Esophagus (tissue), 2 donors: Measurements from ENCODE around the gene IFT172. TPM values are rescaled to one million over a fixed set of nuclear protein-coding genes. Genes with fewer than 3 reads are reported as not detected.

Experiments
- H3K27ac ChIP-seq, 2 donors: one replicate each; pipeline ENCODE4 v1.5.1; 2013; ENCODE audit warnings: low read depth in 2 of 2, mild to moderate bottlenecking in 2 of 2, inconsistent platforms in 1 of 2, low read length in 1 of 2, moderate library complexity in 1 of 2
- H3K27me3 ChIP-seq, 2 donors: one replicate each; pipeline ENCODE4 v1.6.1; 2013; ENCODE audit warnings: low read length in 2 of 2, control low read depth in 1 of 2, mild to moderate bottlenecking in 1 of 2; ENCODE audit not compliant: insufficient read depth in 2 of 2, control insufficient read depth in 1 of 2
- H3K36me3 ChIP-seq, 2 donors: one replicate each; pipeline ENCODE4 v1.6.1; 2013; ENCODE audit warnings: low read length in 1 of 2; ENCODE audit not compliant: control insufficient read depth in 2 of 2, insufficient read depth in 2 of 2
- H3K4me1 ChIP-seq, 2 donors: one replicate each; pipeline ENCODE4 v1.6.1; 2013; ENCODE audit warnings: low read length in 1 of 2; ENCODE audit not compliant: control insufficient read depth in 2 of 2, insufficient read depth in 2 of 2
- H3K4me3 ChIP-seq, 2 donors: one replicate each; pipeline ENCODE4 v1.5.1; 2013; ENCODE audit warnings: low read length in 2 of 2, mild to moderate bottlenecking in 2 of 2, low read depth in 1 of 2, moderate library complexity in 1 of 2
- H3K9me3 ChIP-seq, 2 donors: one replicate each; pipeline ENCODE4 v1.6.1; 2013; ENCODE audit warnings: mild to moderate bottlenecking in 2 of 2, low read depth in 1 of 2, low read length in 1 of 2, moderate library complexity in 1 of 2; ENCODE audit not compliant: control insufficient read depth in 2 of 2, insufficient read depth in 1 of 2
- WGBS, 2 donors: extraction: QIAGEN DNeasy Blood & Tissue Kit; methylation state at CpG; one replicate each; pipeline ENCODE4 v1.1.7; 2013; 5-methylcytosine and 5-hydroxymethylcytosine counted together
- polyA plus RNA-seq, 2 donors: library from polyadenylated mRNA; stranded (reverse); fragments of 200-250 nt; gene quantifications; one replicate each; pipeline ENCODE4 v1.2.3, GENCODE V29; 2013
- donor health status: healthy with polysubstance abuse.
- donor health status: Bipolar disorder and iron deficiency.

The IFT172 gene
- polyA plus RNA-seq, 2 donors = 12.8 to 27.5 TPM

- no peak overlapping the region for H3K27ac ChIP-seq
- H3K4me3 ChIP-seq = no peak overlapping the region
- H3K36me3 ChIP-seq = no peaks in the 10 kb centered on the region
- H3K9me3 ChIP-seq = no peaks in the 10 kb centered on the region
- no peaks in the 10 kb centered on the region for H3K27me3 ChIP-seq
- H3K4me1 ChIP-seq = no peaks in the 10 kb centered on the region
These were observed 68.5 kb downstream of the IFT172 start for GRCh38 chr2:27420996-27421395.

DNA sequence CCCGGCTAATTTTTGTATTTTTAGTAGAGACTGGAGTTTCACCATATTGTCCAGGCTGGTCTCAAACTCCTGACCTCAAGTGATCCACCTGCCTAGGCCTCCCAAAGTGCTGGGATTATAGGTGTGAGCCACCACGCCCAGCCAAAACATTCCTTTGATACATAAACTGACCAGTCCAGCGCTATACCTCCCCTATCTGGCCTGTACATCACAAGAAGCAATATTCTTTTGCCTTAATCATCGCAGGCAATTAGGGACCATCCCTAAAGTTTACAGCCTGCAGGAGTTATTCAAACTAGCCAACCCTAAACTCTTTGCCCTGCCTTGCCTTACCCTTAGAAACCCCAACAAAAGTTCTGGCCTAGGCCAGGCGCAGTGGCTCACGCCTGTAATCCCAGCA lies 73.4 kb downstream of the IFT172 start:
- H3K9me3 ChIP-seq = no peaks in the 10 kb centered on the region
- 94 to 95% methylated on average over 6 of the region's 6 CpGs for WGBS, 2 donors
- no peaks in the 10 kb centered on the region for H3K36me3 ChIP-seq
- H3K4me3 ChIP-seq = no peak overlapping the region
- H3K27me3 ChIP-seq = no peaks in the 10 kb centered on the region
- no peaks in the 10 kb centered on the region for H3K4me1 ChIP-seq
- H3K27ac ChIP-seq = no peak overlapping the region

DNA sequence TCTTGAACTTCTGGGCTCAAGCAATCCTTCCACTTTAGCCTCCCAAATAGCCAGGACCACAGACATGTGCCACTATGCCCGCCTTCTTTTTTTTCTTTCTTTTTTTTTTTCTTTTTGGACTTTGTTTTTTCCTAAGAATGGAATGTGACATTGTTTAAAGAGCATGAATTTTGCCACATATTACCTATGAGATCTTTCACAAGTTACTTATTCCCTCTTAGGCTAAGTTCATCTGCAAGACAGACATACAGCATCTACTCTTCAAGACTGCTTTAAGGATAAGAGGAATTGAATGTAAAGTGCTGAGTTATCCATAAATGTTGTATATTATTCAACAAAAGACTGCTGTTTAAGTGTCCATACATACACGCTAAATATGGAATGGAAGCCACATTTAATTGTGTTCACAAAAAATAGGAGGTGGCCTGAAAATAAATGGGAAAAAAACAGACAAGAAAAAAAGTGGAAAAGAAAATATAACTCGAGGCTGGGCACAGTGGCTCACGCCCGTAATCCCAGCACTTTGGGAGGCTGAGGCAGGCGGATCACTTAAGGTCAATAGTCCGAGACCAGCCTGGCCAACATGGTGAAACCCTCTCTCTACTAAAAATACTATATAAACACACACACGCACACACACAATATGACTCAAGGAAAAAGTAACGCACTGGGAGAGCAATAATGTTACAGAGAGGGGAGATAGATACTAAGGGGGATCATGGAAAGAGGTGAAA lies 77.0 kb downstream of the IFT172 start:
- Histone ChIP-seq H3K9me3 (no peaks in the 10 kb centered on the region), H3K27me3 (no peaks in the 10 kb centered on the region), H3K36me3 (no peaks in the 10 kb centered on the region), H3K27ac (no peak overlapping the region), H3K4me3 (no peak overlapping the region), H3K4me1 (peaks cover 0 to 2% of the 10 kb centered on the region in 2 donors)
- 87 to 88% methylated on average over 9 of the region's 9 CpGs for WGBS, 2 donors

DNA sequence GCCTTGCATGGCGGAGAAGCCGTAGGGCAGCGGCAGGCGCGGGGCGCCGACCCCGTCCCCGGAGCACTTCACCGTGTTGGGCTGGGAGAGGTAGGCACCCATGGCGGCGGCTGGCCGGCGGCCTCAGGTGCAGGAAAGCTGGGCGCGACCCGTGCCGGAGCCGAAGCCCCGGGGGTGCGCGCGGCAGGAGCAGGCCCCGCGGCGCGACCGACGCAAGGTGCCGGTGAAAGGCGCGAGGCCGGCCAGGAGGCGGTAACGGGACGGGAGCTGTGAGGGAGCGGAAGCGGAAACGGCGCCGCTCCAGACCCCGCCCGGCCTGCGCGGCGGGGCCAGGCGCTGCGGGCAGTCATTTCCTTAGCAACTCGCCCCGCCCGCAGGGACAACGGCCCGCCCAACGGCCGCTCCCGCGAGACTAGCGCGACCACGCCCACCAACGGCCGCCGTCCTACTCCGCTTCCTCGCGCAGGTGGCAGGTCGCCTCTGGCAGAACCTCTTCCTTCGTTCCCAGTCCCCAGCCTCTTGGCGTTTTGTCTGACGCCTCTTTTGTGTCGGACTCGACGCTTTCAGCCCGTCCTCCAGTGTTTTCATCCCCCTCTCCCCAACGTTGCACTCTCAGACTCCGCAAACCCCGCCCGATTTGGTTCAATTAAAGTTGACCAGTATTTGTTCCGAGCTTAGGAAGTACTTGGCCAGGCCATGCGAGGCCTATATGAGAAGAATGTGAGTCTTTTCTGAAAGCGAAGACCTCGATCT lies 80.0 kb downstream of the IFT172 start, which contains the start of gene PPM1G:
PPM1G (minus strand) TSS at position 271 of the 753 bp plus-strand sequence; CDS start at position 102, 169 bp downstream.
- 1% methylated on average over 48 to 82 of the region's 82 CpGs for WGBS, 2 donors
- Histone ChIP-seq H3K4me1 (peaks cover 0 to 2% of the 10 kb centered on the region in 2 donors), H3K4me3 (peak within 1 kb of the TSS; percentile 85 to 90), H3K9me3 (no peaks in the 10 kb centered on the region), H3K27me3 (no peaks in the 10 kb centered on the region), H3K27ac (peak within 1 kb of the TSS; percentile 86 to 92), H3K36me3 (no peaks in the 10 kb centered on the region)

DNA sequence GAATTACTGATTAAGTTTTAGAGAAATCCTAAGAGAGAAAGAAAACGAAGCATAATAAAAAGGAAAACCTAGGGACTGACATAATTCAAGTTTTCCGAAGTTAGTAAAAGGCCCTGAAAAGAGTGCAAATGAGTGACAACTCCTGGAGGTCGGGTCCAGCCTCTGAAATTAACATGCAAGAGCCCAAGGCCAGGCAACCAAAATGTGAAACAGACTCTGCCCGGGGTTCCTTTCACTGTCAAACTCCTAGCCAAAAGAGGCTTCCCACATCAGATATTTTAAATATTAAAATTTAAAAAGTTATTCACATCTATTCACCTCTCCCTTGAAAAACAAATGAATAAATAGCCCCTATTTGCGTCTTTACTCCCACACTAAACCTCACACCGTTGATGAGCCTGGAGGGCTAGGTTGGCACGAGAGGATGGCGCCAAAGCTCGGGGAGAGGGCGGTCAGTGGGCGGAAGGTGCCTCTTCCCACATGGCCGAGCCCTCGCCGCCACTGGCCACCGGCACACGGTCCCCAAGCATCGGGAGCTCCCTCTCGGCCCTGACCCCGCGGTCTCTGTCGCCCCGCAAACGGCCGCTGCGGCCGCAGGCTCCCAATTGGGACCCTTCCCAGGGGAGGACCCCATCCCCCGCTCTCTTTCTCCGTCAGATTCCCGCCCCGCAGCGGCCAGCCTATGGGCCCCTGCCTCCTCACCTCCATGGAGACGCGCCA lies 80.8 kb downstream of the IFT172 start:
- WGBS, 2 donors = 0 to 1% methylated on average over 33 of the region's 33 CpGs
- Histone ChIP-seq H3K27me3 (no peaks in the 10 kb centered on the region), H3K36me3 (no peaks in the 10 kb centered on the region), H3K4me1 (peaks cover 0 to 2% of the 10 kb centered on the region in 2 donors), H3K4me3 (peak overlapping the region; percentile 85 to 90), H3K27ac (peak overlapping the region; percentile 76 to 92), H3K9me3 (no peaks in the 10 kb centered on the region)

DNA sequence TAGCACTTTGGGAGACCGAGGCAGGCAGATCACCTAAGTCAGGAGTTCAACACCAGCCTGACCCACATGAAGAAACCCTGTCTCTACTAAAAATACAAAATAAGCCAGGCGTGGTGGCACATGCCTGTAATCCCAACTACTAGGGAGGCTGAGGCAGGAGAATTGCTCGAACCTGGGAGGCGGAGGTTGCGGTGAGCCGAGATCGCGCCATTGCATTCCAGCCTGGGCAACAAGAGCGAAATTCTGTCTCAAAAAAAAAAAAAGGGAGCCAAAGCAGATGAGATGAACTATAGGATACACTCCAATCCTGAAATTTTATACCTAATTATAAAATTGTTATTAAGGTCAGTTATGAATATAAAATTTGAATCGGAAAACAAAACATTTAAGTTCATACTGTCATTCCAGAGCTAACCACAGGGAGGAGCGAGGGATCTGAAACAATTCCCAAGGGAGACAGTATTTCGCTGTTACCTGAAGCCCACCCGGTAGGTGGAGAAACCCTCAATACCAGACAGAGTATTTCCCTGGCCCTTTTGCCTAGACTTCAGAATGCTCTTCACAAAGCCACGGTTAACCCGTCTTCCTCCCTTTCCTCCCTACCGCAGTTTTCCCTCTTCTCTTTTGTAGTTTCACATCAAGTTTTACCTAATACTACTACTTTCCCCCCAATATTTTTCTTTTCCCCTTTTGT lies 81.6 kb downstream of the IFT172 start:
- H3K9me3 ChIP-seq = no peaks in the 10 kb centered on the region
- H3K4me3 ChIP-seq = peak overlapping the region; percentile 12 to 90
- H3K27me3 ChIP-seq = no peaks in the 10 kb centered on the region
- WGBS, 2 donors = 49 to 50% methylated on average over 16 of the region's 16 CpGs
- H3K4me1 ChIP-seq = peaks cover 0 to 2% of the 10 kb centered on the region in 2 donors
- no peaks in the 10 kb centered on the region for H3K36me3 ChIP-seq
- no peak overlapping the region for H3K27ac ChIP-seq

DNA sequence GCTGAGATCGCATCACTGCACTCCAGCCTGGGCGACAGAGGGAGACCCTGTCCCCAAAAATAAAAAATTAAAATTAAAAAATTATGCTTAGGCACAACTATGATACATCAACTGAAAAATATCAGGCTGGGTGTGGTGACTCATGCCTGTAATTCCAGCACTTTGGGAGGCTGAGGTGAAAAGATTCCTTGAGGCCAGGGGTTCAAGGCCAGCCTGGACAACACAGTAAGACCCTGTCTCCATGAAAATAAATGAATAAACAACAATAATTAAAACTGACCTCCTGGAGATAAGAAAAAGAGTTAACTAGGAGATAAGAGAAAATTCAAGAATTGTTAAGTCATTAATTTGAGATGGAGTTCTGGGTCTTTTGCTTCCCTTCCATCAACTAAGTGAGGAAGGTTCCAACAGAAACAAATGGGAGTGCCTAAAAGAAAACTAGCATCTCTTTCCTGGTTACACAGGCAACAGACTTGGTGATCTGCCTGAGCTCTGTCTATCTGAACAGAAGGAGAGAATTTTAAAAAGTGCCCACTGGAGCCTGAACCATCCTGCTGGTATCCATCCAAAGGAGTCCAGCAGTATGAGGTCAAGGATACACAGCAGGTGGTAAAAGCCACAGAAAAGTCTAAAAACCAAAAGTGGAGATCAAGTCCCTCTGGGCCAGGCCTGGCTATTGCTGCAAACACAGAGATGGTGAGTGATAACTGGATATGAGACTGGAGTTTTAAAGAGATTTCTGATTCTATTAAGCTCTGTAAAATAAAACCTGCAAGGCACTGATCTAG lies 89.0 kb downstream of the IFT172 start:
- no peak overlapping the region for H3K4me3 ChIP-seq
- H3K9me3 ChIP-seq = no peaks in the 10 kb centered on the region
- 97 to 100% methylated on average over 2 of the region's 2 CpGs for WGBS, 2 donors
- H3K4me1 ChIP-seq = no peaks in the 10 kb centered on the region
- H3K27me3 ChIP-seq = no peaks in the 10 kb centered on the region
- no peak overlapping the region for H3K27ac ChIP-seq
- H3K36me3 ChIP-seq = no peaks in the 10 kb centered on the region

DNA sequence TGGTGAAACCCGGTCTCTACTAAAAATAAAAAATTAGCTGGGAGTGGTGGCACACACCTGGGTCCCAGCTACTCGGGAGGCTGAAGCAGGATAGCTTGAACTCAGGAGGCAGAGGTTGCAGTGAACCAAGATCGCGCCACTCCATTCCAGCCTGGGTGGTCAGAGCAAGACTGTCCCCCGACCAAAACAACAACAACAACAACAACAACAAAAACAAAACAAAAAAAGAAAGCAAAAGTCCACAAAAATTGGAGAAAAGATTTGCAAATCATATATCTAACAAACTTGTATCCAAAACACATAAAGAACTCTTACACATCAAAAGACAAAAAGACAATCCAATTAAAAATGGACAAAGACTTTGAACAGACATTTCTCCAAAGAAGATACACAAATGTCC lies 90.6 kb downstream of the IFT172 start:
- no peaks in the 10 kb centered on the region for H3K27me3 ChIP-seq
- no peaks in the 10 kb centered on the region for H3K4me1 ChIP-seq
- H3K27ac ChIP-seq = no peak overlapping the region
- no peaks in the 10 kb centered on the region for H3K36me3 ChIP-seq
- 95 to 96% methylated on average over 5 of the region's 5 CpGs for WGBS, 2 donors
- no peaks in the 10 kb centered on the region for H3K9me3 ChIP-seq
- no peak overlapping the region for H3K4me3 ChIP-seq
